ENCODE measurements around the gene CBR4. TPM values are rescaled to one million over a fixed set of nuclear protein-coding genes. Genes with fewer than 3 reads are reported as not detected.
A peak's percentile ranks its signal among the peaks of the same experiment; 100 is the strongest.
"Not testable (repeated sequence)": the region's sequence is repeated elsewhere in the genome, so short reads cannot be mapped to it uniquely, and the experiment has no call there.

Gene CBR4
- total RNA-seq, 1 experiment from 2014 or later = 48.1 TPM

DNA sequence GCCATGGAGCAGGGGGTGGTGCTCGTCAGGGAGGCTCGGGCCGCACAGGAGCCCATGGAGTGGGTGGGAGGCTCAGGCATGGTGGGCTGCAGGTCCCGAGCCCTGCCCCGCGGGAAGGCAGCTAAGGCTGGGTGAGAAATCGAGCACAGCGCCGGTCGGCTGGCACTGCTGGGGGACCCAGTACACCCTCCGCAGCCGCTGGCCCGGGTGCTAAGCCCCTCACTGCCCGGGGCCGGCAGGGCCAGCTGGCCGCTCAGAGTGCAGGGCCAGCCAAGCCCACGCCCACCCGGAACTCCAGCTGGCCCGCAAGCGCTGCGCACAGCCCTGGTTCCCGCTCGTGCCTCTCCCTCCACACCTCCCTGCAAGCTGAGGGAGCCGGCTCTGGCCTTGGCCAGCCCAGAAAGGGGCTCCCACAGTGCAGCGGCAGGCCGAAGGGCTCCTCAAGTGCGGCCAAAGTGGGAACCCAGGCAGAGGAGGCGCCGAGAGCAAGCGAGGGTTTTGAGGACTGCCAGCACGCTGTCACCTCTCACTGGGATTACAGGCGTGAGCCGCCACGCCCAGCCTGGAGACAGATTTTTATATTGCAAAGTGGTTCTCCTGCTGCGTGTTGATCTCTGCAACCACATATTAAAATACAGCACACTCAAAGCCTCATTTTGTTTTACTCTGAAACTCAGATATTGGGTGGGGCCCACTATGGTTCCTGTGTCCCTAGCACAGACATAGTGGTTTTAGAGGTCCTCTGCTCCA, 26.0 kb upstream of the CBR4 start:
- H3K27me3 Mint-ChIP-seq (ENCODE audit: low read depth); DNase-seq (ENCODE audit: low spot score); H3K4me3 Mint-ChIP-seq; CTCF ChIA-PET; POLR2A ChIA-PET; ATAC-seq; H3K27ac Mint-ChIP-seq: not testable (repeated sequence)
- H3K36me3 Mint-ChIP-seq = peaks cover 10% of the 10 kb centered on the region
- peaks cover 16% of the 10 kb centered on the region for H3K9me3 Mint-ChIP-seq
- H3K4me1 Mint-ChIP-seq = peaks cover 15% of the 10 kb centered on the region

DNA sequence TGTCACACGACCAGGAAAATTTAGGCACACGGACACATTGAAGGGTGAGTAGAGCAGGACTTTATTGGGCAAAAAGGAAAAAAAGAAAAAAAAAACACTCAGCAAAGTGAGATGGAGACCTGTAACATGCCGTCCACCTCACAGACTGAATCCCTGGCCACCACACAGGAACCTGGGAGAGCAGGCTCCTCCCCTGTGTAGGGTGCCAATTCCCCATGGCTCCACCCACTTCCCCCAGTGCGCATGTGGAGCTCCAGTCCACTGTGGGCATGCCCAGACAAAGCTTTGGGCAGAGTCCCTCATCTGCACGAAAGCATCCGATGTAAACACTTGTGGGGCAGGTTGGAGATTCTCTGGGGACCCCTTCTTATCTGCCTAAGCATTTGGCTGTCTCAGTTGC, 23.6 kb upstream of the CBR4 start:
- TF ChIP-seq, protein P1, sequence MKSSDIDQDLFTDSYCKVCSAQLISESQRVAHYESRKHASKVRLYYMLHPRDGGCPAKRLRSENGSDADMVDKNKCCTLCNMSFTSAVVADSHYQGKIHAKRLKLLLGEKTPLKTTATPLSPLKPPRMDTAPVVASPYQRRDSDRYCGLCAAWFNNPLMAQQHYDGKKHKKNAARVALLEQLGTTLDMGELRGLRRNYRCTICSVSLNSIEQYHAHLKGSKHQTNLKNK (CRISPR knock-in tag; IDR thresholded peaks at IDR 0.05) = no peak
- TF ChIP-seq, protein P2, sequence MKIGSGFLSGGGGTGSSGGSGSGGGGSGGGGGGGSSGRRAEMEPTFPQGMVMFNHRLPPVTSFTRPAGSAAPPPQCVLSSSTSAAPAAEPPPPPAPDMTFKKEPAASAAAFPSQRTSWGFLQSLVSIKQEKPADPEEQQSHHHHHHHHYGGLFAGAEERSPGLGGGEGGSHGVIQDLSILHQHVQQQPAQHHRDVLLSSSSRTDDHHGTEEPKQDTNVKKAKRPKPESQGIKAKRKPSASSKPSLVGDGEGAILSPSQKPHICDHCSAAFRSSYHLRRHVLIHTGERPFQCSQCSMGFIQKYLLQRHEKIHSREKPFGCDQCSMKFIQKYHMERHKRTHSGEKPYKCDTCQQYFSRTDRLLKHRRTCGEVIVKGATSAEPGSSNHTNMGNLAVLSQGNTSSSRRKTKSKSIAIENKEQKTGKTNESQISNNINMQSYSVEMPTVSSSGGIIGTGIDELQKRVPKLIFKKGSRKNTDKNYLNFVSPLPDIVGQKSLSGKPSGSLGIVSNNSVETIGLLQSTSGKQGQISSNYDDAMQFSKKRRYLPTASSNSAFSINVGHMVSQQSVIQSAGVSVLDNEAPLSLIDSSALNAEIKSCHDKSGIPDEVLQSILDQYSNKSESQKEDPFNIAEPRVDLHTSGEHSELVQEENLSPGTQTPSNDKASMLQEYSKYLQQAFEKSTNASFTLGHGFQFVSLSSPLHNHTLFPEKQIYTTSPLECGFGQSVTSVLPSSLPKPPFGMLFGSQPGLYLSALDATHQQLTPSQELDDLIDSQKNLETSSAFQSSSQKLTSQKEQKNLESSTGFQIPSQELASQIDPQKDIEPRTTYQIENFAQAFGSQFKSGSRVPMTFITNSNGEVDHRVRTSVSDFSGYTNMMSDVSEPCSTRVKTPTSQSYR (CRISPR knock-in tag; IDR thresholded peaks at IDR 0.05) = no peak
- TF ChIP-seq ZNF532 (CRISPR knock-in tag; IDR thresholded peaks at IDR 0.05; ENCODE audit: borderline replicate concordance) (no peak), CREM (CRISPR knock-in tag; IDR thresholded peaks at IDR 0.05) (no peak), ZNF263 (CRISPR knock-in tag; IDR thresholded peaks at IDR 0.05; ENCODE audit: low read depth) (no peak), ZNF423 (CRISPR knock-in tag; IDR thresholded peaks at IDR 0.05) (no peak), ZNF671 (CRISPR knock-in tag; IDR thresholded peaks at IDR 0.05) (no peak), TP53 (CRISPR knock-in tag; IDR thresholded peaks at IDR 0.05) (no peak), ELF4 (CRISPR knock-in tag; IDR thresholded peaks at IDR 0.05; ENCODE audit: low read depth) (no peak), HMGA2 (CRISPR knock-in tag; IDR thresholded peaks at IDR 0.05) (no peak)
- TF ChIP-seq, protein P3, sequence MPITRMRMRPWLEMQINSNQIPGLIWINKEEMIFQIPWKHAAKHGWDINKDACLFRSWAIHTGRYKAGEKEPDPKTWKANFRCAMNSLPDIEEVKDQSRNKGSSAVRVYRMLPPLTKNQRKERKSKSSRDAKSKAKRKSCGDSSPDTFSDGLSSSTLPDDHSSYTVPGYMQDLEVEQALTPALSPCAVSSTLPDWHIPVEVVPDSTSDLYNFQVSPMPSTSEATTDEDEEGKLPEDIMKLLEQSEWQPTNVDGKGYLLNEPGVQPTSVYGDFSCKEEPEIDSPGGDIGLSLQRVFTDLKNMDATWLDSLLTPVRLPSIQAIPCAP (CRISPR knock-in tag; IDR thresholded peaks at IDR 0.05) = no peak
- peak; percentile 12 for DNase-seq (ENCODE audit: low spot score)
- H3K27ac Mint-ChIP-seq = no peak overlapping the region
- ChIA-PET CTCF (no interaction called here), POLR2A (no interaction called here)
- H3K36me3 Mint-ChIP-seq = peaks cover 10% of the 10 kb centered on the region
- H3K4me1 Mint-ChIP-seq = peaks cover 26% of the 10 kb centered on the region
- ATAC-seq = peak; percentile 70
- no peaks in the 10 kb centered on the region for H3K27me3 Mint-ChIP-seq (ENCODE audit: low read depth)
- H3K9me3 Mint-ChIP-seq = peaks cover 16% of the 10 kb centered on the region
- H3K4me3 Mint-ChIP-seq = no peak overlapping the region

- Mint-ChIP-seq H3K9me3 (peaks cover 17% of the 10 kb centered on the region), H3K36me3 (peaks cover 10% of the 10 kb centered on the region), H3K27ac (no peak overlapping the region), H3K27me3 (ENCODE audit: low read depth) (no peaks in the 10 kb centered on the region), H3K4me3 (no peak overlapping the region), H3K4me1 (peaks cover 26% of the 10 kb centered on the region)
- no peak for ATAC-seq
- TF ChIP-seq ZNF121 (CRISPR knock-in tag; IDR thresholded peaks at IDR 0.05) (peak; percentile 56; the same call in 1 of the 2 replicates), ZNF512 (CRISPR knock-in tag; IDR thresholded peaks at IDR 0.05; ENCODE audit: borderline replicate concordance) (no peak)
- DNase-seq (ENCODE audit: low spot score) = no peak
- POLR2A ChIA-PET = no interaction called here
- CTCF ChIA-PET = no interaction called here
Observed at GRCh38 chr4:169032883-169033645, 23.0 kb upstream of the CBR4 start.

Measured in WTC11 (cell line).